Neural progenitor cell (in vitro differentiated cells): ENCODE measurements around the gene SCYGR3. TPM values are rescaled to one million over a fixed set of nuclear protein-coding genes. Genes with fewer than 3 reads are reported as not detected.

Source experiments
- DNase-seq: peaks from one replicate; pipeline ENCODE4 v3.0.0-alpha.2; 2016; ENCODE audit warnings: low spot score
- H2AFZ ChIP-seq: fragments of 200-600 bp; sonication (generic); replicated peaks from 2 replicates; pipeline ENCODE4 v1.6.1; 2016; ENCODE audit warnings: antibody characterized with exemption
- H3F3A ChIP-seq: fragments of 200-600 bp; sonication (generic); 2 replicates; pipeline ENCODE4 v1.6.1; 2016; ENCODE audit warnings: antibody characterized with exemption, low read depth
- H3K27ac ChIP-seq: fragments of 200-600 bp; sonication (generic); 2 replicates; pipeline ENCODE4 v1.5.1; 2016; ENCODE audit warnings: mild to moderate bottlenecking
- H3K27me3 ChIP-seq: fragments of 200-600 bp; sonication (generic); 2 replicates; pipeline ENCODE4 v1.6.1; 2016; ENCODE audit warnings: mild to moderate bottlenecking, moderate library complexity
- H3K36me3 ChIP-seq: fragments of 200-600 bp; sonication (generic); 2 replicates; pipeline ENCODE4 v1.5.1; 2016
- H3K4me1 ChIP-seq: fragments of 200-600 bp; sonication (generic); 2 replicates; pipeline ENCODE4 v1.6.1; 2016; ENCODE audit warnings: mixed run types
- H3K4me2 ChIP-seq: fragments of 200-600 bp; sonication (generic); 2 replicates; pipeline ENCODE4 v1.6.1; 2016
- H3K4me3 ChIP-seq: fragments of 200-600 bp; sonication (generic); 2 replicates; pipeline ENCODE4 v1.5.1; 2016
- H3K79me2 ChIP-seq: fragments of 200-600 bp; sonication (generic); 2 replicates; pipeline ENCODE4 v1.6.1; 2016; ENCODE audit warnings: low read depth
- H3K9ac ChIP-seq: fragments of 200-600 bp; sonication (generic); 2 replicates; pipeline ENCODE4 v1.6.1; 2016
- H3K9me3 ChIP-seq: fragments of 200-600 bp; sonication (generic); 2 replicates; pipeline ENCODE4 v1.5.1; 2016; ENCODE audit warnings: low read depth
- H4K20me1 ChIP-seq: fragments of 200-600 bp; sonication (generic); 2 replicates; pipeline ENCODE4 v1.6.1; 2016; ENCODE audit warnings: low read depth
- H3K27ac Mint-ChIP-seq: 3 replicates; pipeline ENCODE4 v1.8.0; 2021; ENCODE audit warnings: mixed read lengths
- H3K27me3 Mint-ChIP-seq: 2 replicates; pipeline ENCODE4 v1.8.0; 2022; ENCODE audit warnings: low read depth, mild to moderate bottlenecking, inconsistent platforms, moderate library complexity, mixed read lengths; ENCODE audit not compliant: insufficient read depth
- H3K36me3 Mint-ChIP-seq: 3 replicates; pipeline ENCODE4 v1.8.0; 2021; ENCODE audit warnings: mixed read lengths
- H3K4me1 Mint-ChIP-seq: 3 replicates; pipeline ENCODE4 v1.8.0; 2021; ENCODE audit warnings: mixed read lengths
- H3K4me3 Mint-ChIP-seq: 3 replicates; pipeline ENCODE4 v1.8.0; 2021; ENCODE audit warnings: mild to moderate bottlenecking, moderate library complexity, mixed read lengths
- H3K9me3 Mint-ChIP-seq: 3 replicates; pipeline ENCODE4 v1.8.0; 2020; ENCODE audit warnings: mixed read lengths
- CTCF ChIP-seq: fragments of 200-600 bp; sonication (generic); IDR thresholded peaks from 2 replicates; pipeline ENCODE4 v1.5.1; 2017; ENCODE audit warnings: antibody characterized with exemption, mild to moderate bottlenecking
- EZH2 ChIP-seq: fragments of 200-600 bp; sonication (generic); IDR thresholded peaks from 2 replicates; pipeline ENCODE4 v1.6.1; 2017; ENCODE audit warnings: antibody characterized with exemption, mild to moderate bottlenecking, moderate library complexity
- EZH2phosphoT487 ChIP-seq: fragments of 200-600 bp; sonication (generic); IDR thresholded peaks from 2 replicates; pipeline ENCODE4 v1.6.1; 2017; ENCODE audit warnings: antibody characterized with exemption
- total RNA-seq: library from RNA; depleted of rRNA; stranded (reverse); fragments of >200 nt; gene quantifications from 2 replicates; pipeline ENCODE4 v1.2.3, GENCODE V29; 2015; ENCODE audit warnings: low replicate concordance

The SCYGR3 gene
- not detected in 2 replicates for total RNA-seq

- H3K27ac ChIP-seq = no peak within 1 kb of the TSS
- no peak within 1 kb of the TSS for H2AFZ ChIP-seq
- Mint-ChIP-seq H3K9me3 (no peaks in the 10 kb centered on the region), H3K27me3 (peaks cover 2% of the 10 kb centered on the region), H3K4me1 (no peaks in the 10 kb centered on the region), H3K36me3 (no peaks in the 10 kb centered on the region), H3K27ac (no peak within 1 kb of the TSS), H3K4me3 (no peak within 1 kb of the TSS)
- no peaks in the 10 kb centered on the region for H3K79me2 ChIP-seq
- no peaks in the 10 kb centered on the region for H3K27me3 ChIP-seq
- H4K20me1 ChIP-seq = no peaks in the 10 kb centered on the region
- H3F3A ChIP-seq = no peaks in the 10 kb centered on the region
- no peak within 1 kb of the TSS for H3K9ac ChIP-seq
- no peaks in the 10 kb centered on the region for H3K4me1 ChIP-seq
- H3K36me3 ChIP-seq = no peaks in the 10 kb centered on the region
- TF ChIP-seq EZH2phosphoT487 (no peak), EZH2 (no peak), CTCF (no peak)
- no peak within 1 kb of the TSS for H3K4me2 ChIP-seq
- no peak within 1 kb of the TSS for H3K4me3 ChIP-seq
- H3K9me3 ChIP-seq = no peaks in the 10 kb centered on the region
- no peak for DNase-seq
These were observed at the start of gene SCYGR3 for GRCh38 chr2:227614740-227615139. Gene SCYGR3 (minus strand): TSS chr2:227614840. CDS start chr2:227614840, 0 bp downstream.

- Histone ChIP-seq H3K36me3 (no peaks in the 10 kb centered on the region), H3K9ac (no peak overlapping the region), H2AFZ (no peak overlapping the region), H3K4me2 (no peak overlapping the region), H3K4me3 (no peak overlapping the region), H3K27ac (no peak overlapping the region), H3F3A (no peaks in the 10 kb centered on the region), H3K27me3 (no peaks in the 10 kb centered on the region), H3K4me1 (peaks cover 10% of the 10 kb centered on the region), H3K79me2 (no peaks in the 10 kb centered on the region), H3K9me3 (no peaks in the 10 kb centered on the region), H4K20me1 (no peaks in the 10 kb centered on the region)
- Mint-ChIP-seq H3K4me1 (peaks cover 15% of the 10 kb centered on the region), H3K27me3 (no peaks in the 10 kb centered on the region), H3K36me3 (no peaks in the 10 kb centered on the region), H3K4me3 (no peak overlapping the region), H3K27ac (no peak overlapping the region), H3K9me3 (no peaks in the 10 kb centered on the region)
- TF ChIP-seq EZH2phosphoT487 (no peak), EZH2 (no peak), CTCF (no peak)
- no peak for DNase-seq
These were observed 47.2 kb upstream of the SCYGR3 start for GRCh38 chr2:227661827-227662226.

GRCh38 chr2:227661025-227661649, 46.5 kb upstream of the SCYGR3 start:
- H3K4me3 ChIP-seq = no peak overlapping the region

More at GRCh38 chr2:227661025-227661649, 46.5 kb upstream of the SCYGR3 start:
- H3K4me3 Mint-ChIP-seq = no peak overlapping the region
- no peak overlapping the region for H3K27ac ChIP-seq
- H3K9me3 Mint-ChIP-seq = no peaks in the 10 kb centered on the region
- H3K9ac ChIP-seq = no peak overlapping the region
- no peaks in the 10 kb centered on the region for H3K36me3 ChIP-seq
- H3K27ac Mint-ChIP-seq = no peak overlapping the region
- no peaks in the 10 kb centered on the region for H3K9me3 ChIP-seq
- no peaks in the 10 kb centered on the region for H3K27me3 Mint-ChIP-seq
- H3K4me1 ChIP-seq = peaks cover 10% of the 10 kb centered on the region
- DNase-seq = peak; percentile 60
- H3K79me2 ChIP-seq = no peaks in the 10 kb centered on the region
- peaks cover 15% of the 10 kb centered on the region for H3K4me1 Mint-ChIP-seq
- H3K27me3 ChIP-seq = no peaks in the 10 kb centered on the region
- peak overlapping the region; percentile 59 for H3K4me2 ChIP-seq
- no peaks in the 10 kb centered on the region for H4K20me1 ChIP-seq
- H3K36me3 Mint-ChIP-seq = no peaks in the 10 kb centered on the region
- TF ChIP-seq CTCF = no peak
- no peak for TF ChIP-seq EZH2
- no peak overlapping the region for H2AFZ ChIP-seq
- no peaks in the 10 kb centered on the region for H3F3A ChIP-seq
